HepG2 (cell line): ENCODE results near the gene PLK5. TPM values are rescaled to one million over a fixed set of nuclear protein-coding genes. Genes with fewer than 3 reads are reported as not detected.

ENCODE experiments used
- ARID4A ChIP-seq: sonication (generic); formaldehyde crosslinking; IDR thresholded peaks from 2 replicates; pipeline ENCODE4 v1.5.0; 2020; ENCODE audit warnings: mild to moderate bottlenecking, missing genetic modification reagents, borderline replicate concordance
- CREBL2 ChIP-seq: sonication (generic); formaldehyde crosslinking; IDR thresholded peaks from 2 replicates; pipeline ENCODE4 v1.8.1; 2023; ENCODE audit warnings: missing genetic modification reagents, mild to moderate bottlenecking, borderline replicate concordance
- CTCF ChIP-seq: sonication (generic); formaldehyde crosslinking; IDR thresholded peaks from 2 replicates; pipeline ENCODE4 v1.5.0; 2020; ENCODE audit warnings: mild to moderate bottlenecking, missing genetic modification reagents, moderate library complexity
- TCF12 ChIP-seq, 2 experiments: fragments of 450-650 bp in 1 of 2; sonication (generic) in 1 of 2; formaldehyde crosslinking in 1 of 2; IDR thresholded peaks; 2 replicates each; pipeline versions ENCODE4 v1.6.1 to v1.8.0; 2017 to 2022; ENCODE audit warnings: antibody characterized with exemption in 1 of 2, mild to moderate bottlenecking in 1 of 2, missing genetic modification reagents in 1 of 2, moderate library complexity in 1 of 2
- TOPORS ChIP-seq: sonication (generic); formaldehyde crosslinking; IDR thresholded peaks from 2 replicates; pipeline ENCODE4 v1.8.0; 2023; ENCODE audit warnings: mild to moderate bottlenecking, missing genetic modification reagents
- ZBTB10 ChIP-seq: sonication (generic); formaldehyde crosslinking; IDR thresholded peaks from 2 replicates; pipeline ENCODE4 v1.4.0; 2020; ENCODE audit warnings: missing genetic modification reagents, borderline replicate concordance
- ZBTB14 ChIP-seq: sonication (generic); formaldehyde crosslinking; IDR thresholded peaks from 2 replicates; pipeline ENCODE4 v1.4.0; 2020; ENCODE audit warnings: missing genetic modification reagents
- ZBTB43 ChIP-seq: sonication (generic); formaldehyde crosslinking; conservative IDR thresholded peaks from 2 replicates; pipeline ENCODE4 v1.4.0; 2020; ENCODE audit warnings: missing genetic modification reagents
- ZNF530 ChIP-seq: sonication (generic); formaldehyde crosslinking; IDR thresholded peaks from 2 replicates; pipeline ENCODE4 v1.5.0; 2020; ENCODE audit warnings: low read depth, mild to moderate bottlenecking, missing genetic modification reagents
- ZNF768 ChIP-seq: sonication (generic); formaldehyde crosslinking; IDR thresholded peaks from 2 replicates; pipeline ENCODE4 v1.4.0; 2020; ENCODE audit warnings: missing genetic modification reagents
- polyA plus RNA-seq, 8 experiments: library from polyadenylated mRNA; depleted of rRNA in 3 of 8; stranded (reverse) in 7 of 8; unstranded in 1 of 8; fragments of >200 nt; fragmentation: Illumina TruSeq in 4 of 8; extraction: Trizol in 4 of 8; gene quantifications; 2 replicates each; pipeline versions ENCODE4 v1.2.1 to v1.2.3, GENCODE V29; 2011 to 2016; ENCODE audit warnings: low read depth in 4 of 8, missing spikeins in 1 of 8, mixed read lengths in 1 of 8; ENCODE audit not compliant: insufficient read depth in 1 of 8
- total RNA-seq, 5 experiments: library from RNA; depleted of rRNA; stranded (reverse); fragments of >200 nt; fragmentation: Illumina TruSeq; extraction: Trizol; gene quantifications; 2 replicates each; pipeline ENCODE4 v1.2.3, GENCODE V29; 2016; ENCODE audit warnings: low read depth in 1 of 5

PLK5 gene
- total and polyA plus RNA-seq, 2 of the 13 experiments (the other 11 are each of a cell fraction or from before 2014, with no cell fraction given) = not detected

- TF ChIP-seq ZBTB43 (CRISPR knock-in tag) (0 out of 2 replicates have a peak, but pooled peaks have one; percentile 46), CTCF (CRISPR knock-in tag) (0 out of 2 replicates have a peak, but pooled peaks have one; percentile 2), ARID4A (CRISPR knock-in tag) (no peak), ZBTB14 (CRISPR knock-in tag) (peak; percentile 64), ZNF530 (peak; percentile 85; the same call in 1 of the 2 replicates), ZNF768 (CRISPR knock-in tag) (peak; percentile 54; the same call in 1 of the 2 replicates), TOPORS (CRISPR knock-in tag) (0 out of 2 replicates have a peak, but pooled peaks have one; percentile 56), TCF12 (IDR thresholded peaks at IDR 0.05) (no peak), TCF12 (CRISPR knock-in tag; IDR thresholded peaks at IDR 0.05) (no peak), ZBTB10 (CRISPR knock-in tag) (0 out of 2 replicates have a peak, but pooled peaks have one; percentile 40), CREBL2 (CRISPR knock-in tag) (no peak; the same call in 1 of the 2 replicates)
These were observed 32.6 kb upstream of the PLK5 start, which contains the start of gene REEP6 (continued) for GRCh38 chr19:1491114-1491848.
